GM19452 (cell line): ENCODE data around the gene ATP8B2.
"Not testable (repeated sequence)": the region's sequence is repeated elsewhere in the genome, so short reads cannot be mapped to it uniquely, and the experiment has no call there.

Experiments
- ATAC-seq: cut with Tn5 transposase; IDR thresholded peaks from one replicate; pipeline ENCODE4 v1.9.1; 2021; ENCODE audit not compliant: unreplicated experiment

Gene ATP8B2

GRCh38 chr1:154324669-154325582 lies at the start of gene ATP8B2:
Gene ATP8B2 (plus strand): TSS chr1:154325525. CDS start chr1:154328142, 2,617 bp downstream.
- ATAC-seq = peak; percentile 39

GRCh38 chr1:154276797-154277196 lies 48.5 kb upstream of the ATP8B2 start:
- no peak for ATAC-seq

- not testable (repeated sequence) for ATAC-seq
Measured at GRCh38 chr1:154287591-154287990, 37.7 kb upstream of the ATP8B2 start.

GRCh38 chr1:154288661-154289060 lies 36.7 kb upstream of the ATP8B2 start:
- no peak for ATAC-seq

- no peak for ATAC-seq
Measured at GRCh38 chr1:154290921-154291320, 34.4 kb upstream of the ATP8B2 start.

GRCh38 chr1:154295408-154296235 lies 29.7 kb upstream of the ATP8B2 start:
- no peak for ATAC-seq

- ATAC-seq = no peak
Measured at GRCh38 chr1:154301582-154301981, 23.7 kb upstream of the ATP8B2 start.

- no peak for ATAC-seq
Measured at GRCh38 chr1:154304664-154305337, 20.5 kb upstream of the ATP8B2 start.

GRCh38 chr1:154306151-154306550 lies 19.2 kb upstream of the ATP8B2 start:
- no peak for ATAC-seq

- not testable (repeated sequence) for ATAC-seq
Measured at GRCh38 chr1:154307670-154308270, 17.6 kb upstream of the ATP8B2 start.

- not testable (repeated sequence) for ATAC-seq
Measured at GRCh38 chr1:154309136-154309535, 16.2 kb upstream of the ATP8B2 start.

GRCh38 chr1:154312229-154313065 lies 12.9 kb upstream of the ATP8B2 start:
- not testable (repeated sequence) for ATAC-seq

GRCh38 chr1:154313066-154313356 lies 12.3 kb upstream of the ATP8B2 start:
- ATAC-seq = no peak

GRCh38 chr1:154314226-154314625 lies 11.1 kb upstream of the ATP8B2 start:
- ATAC-seq = not testable (repeated sequence)

GRCh38 chr1:154316704-154317103 lies 8.6 kb upstream of the ATP8B2 start:
- ATAC-seq = no peak

- no peak for ATAC-seq
Measured at GRCh38 chr1:154318386-154318785, 6.9 kb upstream of the ATP8B2 start.

- no peak for ATAC-seq
Measured at GRCh38 chr1:154320882-154321608, 4.3 kb upstream of the ATP8B2 start, which contains the start of gene AQP10. Gene AQP10 (plus strand): TSS chr1:154321093. CDS start chr1:154321156, 63 bp downstream.

GRCh38 chr1:154321609-154321934 lies 3.8 kb upstream of the ATP8B2 start:
- not testable (repeated sequence) for ATAC-seq

GRCh38 chr1:154323493-154323892 lies 1.8 kb upstream of the ATP8B2 start:
- no peak for ATAC-seq
